HEK293T (cell line): Measurements from ENCODE around the gene MAP3K9.

Source experiments
- CTCF ChIA-PET: fragments of 350-600 bp; formaldehyde crosslinking; extraction: SDS; loops from one replicate; lab custom pipeline; 2021; ENCODE audit warnings: antibody characterized with exemption, inconsistent platforms; lab: Yijun Ruan, JAX
- POLR2A ChIA-PET: fragments of 350-600 bp; formaldehyde crosslinking; extraction: SDS; loops from one replicate; lab custom pipeline; 2020; ENCODE audit warnings: antibody characterized with exemption, inconsistent platforms; lab: Yijun Ruan, JAX
- DNase-seq: peaks from one replicate; pipeline ENCODE4 v3.0.0; 2012; ENCODE audit warnings: mixed read lengths; ENCODE audit errors: extremely low spot score
- ARNT ChIP-seq: fragments of 450-650 bp; IDR thresholded peaks from 2 replicates; pipeline ENCODE4 v1.6.1; 2017; ENCODE audit warnings: mild to moderate bottlenecking
- BHLHE40 ChIP-seq: fragments of 450-650 bp; IDR thresholded peaks from 2 replicates; pipeline ENCODE4 v1.6.1; 2016; ENCODE audit warnings: mild to moderate bottlenecking, moderate library complexity, borderline replicate concordance
- CTBP1 ChIP-seq: fragments of 450-650 bp; IDR thresholded peaks from 2 replicates; pipeline ENCODE4 v1.6.1; 2016; ENCODE audit warnings: borderline replicate concordance
- ELF4 ChIP-seq: fragments of 450-650 bp; IDR thresholded peaks from 2 replicates; pipeline ENCODE4 v1.6.1; 2017; ENCODE audit warnings: antibody characterized with exemption
- FOXA1 ChIP-seq: fragments of 450-650 bp; IDR thresholded peaks from 2 replicates; pipeline ENCODE4 v1.6.1; 2016; ENCODE audit warnings: mild to moderate bottlenecking
- FOXK2 ChIP-seq: fragments of 450-650 bp; IDR thresholded peaks from 2 replicates; pipeline ENCODE4 v1.6.1; 2016; ENCODE audit warnings: mild to moderate bottlenecking
- FOXM1 ChIP-seq: fragments of 450-650 bp; IDR thresholded peaks from 2 replicates; pipeline ENCODE4 v1.6.1; 2017; ENCODE audit warnings: mild to moderate bottlenecking, borderline replicate concordance
- HDGF ChIP-seq: fragments of 450-650 bp; IDR thresholded peaks from 2 replicates; pipeline ENCODE4 v1.6.1; 2017; ENCODE audit warnings: antibody characterized with exemption, borderline replicate concordance
- L3MBTL2 ChIP-seq: fragments of 450-650 bp; conservative IDR thresholded peaks from 2 replicates; pipeline ENCODE4 v1.6.1; 2016; ENCODE audit warnings: mild to moderate bottlenecking
- LEF1 ChIP-seq: fragments of 450-650 bp; IDR thresholded peaks from 2 replicates; pipeline ENCODE4 v1.6.1; 2017; ENCODE audit warnings: mild to moderate bottlenecking, borderline replicate concordance
- NFRKB ChIP-seq: fragments of 450-650 bp; IDR thresholded peaks from 2 replicates; pipeline ENCODE4 v1.6.1; 2016; ENCODE audit warnings: mild to moderate bottlenecking, moderate library complexity
- PKNOX1 ChIP-seq: fragments of 450-650 bp; IDR thresholded peaks from 2 replicates; pipeline ENCODE4 v1.6.1; 2016
- SP1 ChIP-seq: fragments of 450-650 bp; IDR thresholded peaks from 2 replicates; pipeline ENCODE4 v1.6.1; 2017
- SUZ12 ChIP-seq: fragments of 450-650 bp; IDR thresholded peaks from 2 replicates; pipeline ENCODE4 v1.6.1; 2016; ENCODE audit warnings: mild to moderate bottlenecking
- TARDBP ChIP-seq: fragments of 450-650 bp; IDR thresholded peaks from 2 replicates; pipeline ENCODE4 v1.6.1; 2016
- ZNF384 ChIP-seq: fragments of 450-650 bp; IDR thresholded peaks from 2 replicates; pipeline ENCODE4 v1.6.1; 2016

MAP3K9 gene

GRCh38 chr14:70700955-70701585 is 108.2 kb downstream of the MAP3K9 start:
- CTCF ChIA-PET = no interaction called here
- no peak for TF ChIP-seq FOXM1
- TF ChIP-seq CTBP1 = no peak
- TF ChIP-seq FOXK2 = no peak
- no peak for TF ChIP-seq FOXA1
- no peak for TF ChIP-seq ARNT
- POLR2A ChIA-PET = no interaction called here
- DNase-seq = no peak

GRCh38 chr14:70699646-70700045 is 109.7 kb downstream of the MAP3K9 start:
- DNase-seq = no peak
- no peak for TF ChIP-seq BHLHE40
- TF ChIP-seq ZNF384 = no peak
- no peak for TF ChIP-seq SP1
- TF ChIP-seq SUZ12 = no peak
- TF ChIP-seq FOXM1 = no peak
- no peak for TF ChIP-seq FOXA1
- no peak for TF ChIP-seq L3MBTL2
- ChIA-PET POLR2A (interaction anchor here (1.1 kb wide), 1 partner anchor 341 kb away, joined by 3 read pairs; the partner anchor contains the start of gene COX16), CTCF (no interaction called here)

GRCh38 chr14:70698288-70698687 is 111.0 kb downstream of the MAP3K9 start:
- no peak for DNase-seq
- ChIA-PET CTCF (interaction anchor here (0.6 kb wide), 1 partner anchor 13 kb away, joined by 3 read pairs; no protein-coding TSS in a partner anchor), POLR2A (no interaction called here)
- TF ChIP-seq TARDBP (no peak), FOXA1 (no peak), CTBP1 (no peak), SUZ12 (no peak), BHLHE40 (no peak), LEF1 (no peak), L3MBTL2 (no peak), HDGF (no peak), NFRKB (no peak), FOXK2 (no peak), ELF4 (no peak), FOXM1 (no peak), ARNT (no peak)

GRCh38 chr14:70697701-70698100 is 111.6 kb downstream of the MAP3K9 start:
- TF ChIP-seq SP1 (no peak), CTBP1 (no peak), LEF1 (no peak), ELF4 (no peak), FOXK2 (no peak), TARDBP (no peak), L3MBTL2 (no peak)
- no peak for DNase-seq
- ChIA-PET POLR2A (no interaction called here), CTCF (no interaction called here)

GRCh38 chr14:70696026-70696425 is 113.3 kb downstream of the MAP3K9 start:
- POLR2A ChIA-PET = no interaction called here
- DNase-seq = no peak
- CTCF ChIA-PET = no interaction called here
- TF ChIP-seq ZNF384 (no peak), FOXM1 (no peak), L3MBTL2 (no peak), BHLHE40 (no peak), FOXA1 (no peak), HDGF (no peak), SP1 (no peak), CTBP1 (no peak), TARDBP (no peak), PKNOX1 (no peak), LEF1 (no peak), ARNT (no peak), SUZ12 (no peak), NFRKB (no peak), FOXK2 (no peak), ELF4 (no peak)

GRCh38 chr14:70692210-70692609 is 117.1 kb downstream of the MAP3K9 start:
- no peak for DNase-seq
- POLR2A ChIA-PET = no interaction called here
- TF ChIP-seq ARNT (no peak), HDGF (no peak), ELF4 (no peak), BHLHE40 (no peak)
- CTCF ChIA-PET = interaction anchor here (0.7 kb wide), 1 partner anchor 10 kb away, joined by 3 read pairs; no protein-coding TSS in a partner anchor

GRCh38 chr14:70685474-70686197 is 123.7 kb downstream of the MAP3K9 start:
- TF ChIP-seq FOXM1 (no peak), LEF1 (no peak), FOXA1 (no peak), TARDBP (no peak), L3MBTL2 (no peak), FOXK2 (no peak), ZNF384 (no peak)
- POLR2A ChIA-PET = no interaction called here
- no peak for DNase-seq
- CTCF ChIA-PET = interaction anchor here (0.9 kb wide), 1 partner anchor 13 kb away, joined by 3 read pairs; no protein-coding TSS in a partner anchor
